PC-9 (cell line): ENCODE results near the gene TNS1.

Experiments used
- EZH2 ChIP-seq: fragments of 200-600 bp; sonication (generic); IDR thresholded peaks from 2 replicates; pipeline ENCODE4 v1.8.0; 2017; ENCODE audit warnings: antibody characterized with exemption, low read depth
- TF ChIP-seq, protein P1 (sequence below): fragments of 200-600 bp; sonication (generic); conservative IDR thresholded peaks from 2 replicates; pipeline ENCODE4 v1.6.1; 2017; ENCODE audit warnings: mixed run types, antibody characterized with exemption, mild to moderate bottlenecking, moderate library complexity

DNA sequence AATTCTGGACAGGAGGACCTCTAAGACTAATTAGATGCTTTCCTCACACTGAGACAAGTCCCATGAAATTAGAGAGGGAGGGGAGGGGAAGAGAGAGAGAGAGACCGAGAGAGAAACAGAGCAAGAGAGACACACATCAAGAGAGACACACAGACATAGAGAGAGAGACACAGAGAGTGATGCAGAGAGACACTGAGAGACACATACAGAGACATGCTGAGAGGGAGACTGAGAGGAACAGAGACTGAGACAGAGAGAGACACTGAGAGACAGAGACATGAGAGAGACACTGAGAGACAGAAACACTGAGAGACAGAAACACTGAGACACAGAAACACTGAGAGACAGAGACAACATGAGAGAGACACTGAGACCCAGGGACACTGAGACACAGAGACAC is 250.8 kb downstream of the TNS1 start:
- TF ChIP-seq EZH2, result no peak
- TF ChIP-seq, protein P1, sequence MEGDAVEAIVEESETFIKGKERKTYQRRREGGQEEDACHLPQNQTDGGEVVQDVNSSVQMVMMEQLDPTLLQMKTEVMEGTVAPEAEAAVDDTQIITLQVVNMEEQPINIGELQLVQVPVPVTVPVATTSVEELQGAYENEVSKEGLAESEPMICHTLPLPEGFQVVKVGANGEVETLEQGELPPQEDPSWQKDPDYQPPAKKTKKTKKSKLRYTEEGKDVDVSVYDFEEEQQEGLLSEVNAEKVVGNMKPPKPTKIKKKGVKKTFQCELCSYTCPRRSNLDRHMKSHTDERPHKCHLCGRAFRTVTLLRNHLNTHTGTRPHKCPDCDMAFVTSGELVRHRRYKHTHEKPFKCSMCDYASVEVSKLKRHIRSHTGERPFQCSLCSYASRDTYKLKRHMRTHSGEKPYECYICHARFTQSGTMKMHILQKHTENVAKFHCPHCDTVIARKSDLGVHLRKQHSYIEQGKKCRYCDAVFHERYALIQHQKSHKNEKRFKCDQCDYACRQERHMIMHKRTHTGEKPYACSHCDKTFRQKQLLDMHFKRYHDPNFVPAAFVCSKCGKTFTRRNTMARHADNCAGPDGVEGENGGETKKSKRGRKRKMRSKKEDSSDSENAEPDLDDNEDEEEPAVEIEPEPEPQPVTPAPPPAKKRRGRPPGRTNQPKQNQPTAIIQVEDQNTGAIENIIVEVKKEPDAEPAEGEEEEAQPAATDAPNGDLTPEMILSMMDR, result no peak
